NCI-H2107 treated with DMSO at 0.1 percent for 48 hours (cell line): ENCODE data around the gene CTRB2.
"Not testable (repeated sequence)": the region's sequence is repeated elsewhere in the genome, so short reads cannot be mapped to it uniquely, and the experiment has no call there.

ENCODE experiments used
- DNase-seq: peaks from one replicate; lab custom pipeline; 2025; ENCODE audit not compliant: unreplicated experiment; lab: John Stamatoyannopoulos, UW

CTRB2 gene

GRCh38 chr16:75207831-75208230, 870 bp upstream of the CTRB2 start:
- DNase-seq = no peak

GRCh38 chr16:75205961-75206748, 806 bp downstream of the CTRB2 start:
- DNase-seq = not testable (repeated sequence)

GRCh38 chr16:75205438-75205837, 1.5 kb downstream of the CTRB2 start:
- not testable (repeated sequence) for DNase-seq

- not testable (repeated sequence) for DNase-seq
Observed at GRCh38 chr16:75204905-75205304, 2.1 kb downstream of the CTRB2 start.

- DNase-seq = no peak
Observed at GRCh38 chr16:75204410-75204758, 2.6 kb downstream of the CTRB2 start.

GRCh38 chr16:75203667-75204409, 3.1 kb downstream of the CTRB2 start:
- no peak for DNase-seq

GRCh38 chr16:75203096-75203495, 3.9 kb downstream of the CTRB2 start:
- no peak for DNase-seq

GRCh38 chr16:75202069-75202590, 4.8 kb downstream of the CTRB2 start:
- no peak for DNase-seq

- no peak for DNase-seq
Observed at GRCh38 chr16:75198135-75198600, 8.8 kb downstream of the CTRB2 start.

- no peak for DNase-seq
Observed at GRCh38 chr16:75197522-75198134, 9.3 kb downstream of the CTRB2 start.

GRCh38 chr16:75196836-75197235, 10.1 kb downstream of the CTRB2 start:
- DNase-seq = no peak

GRCh38 chr16:75195811-75196790, 10.9 kb downstream of the CTRB2 start:
- no peak for DNase-seq

- DNase-seq = no peak
Observed at GRCh38 chr16:75193730-75194444, 13.1 kb downstream of the CTRB2 start.

GRCh38 chr16:75193265-75193650, 13.7 kb downstream of the CTRB2 start:
- no peak for DNase-seq

- DNase-seq = no peak
Observed at GRCh38 chr16:75192606-75193264, 14.2 kb downstream of the CTRB2 start.

- DNase-seq = no peak
Observed at GRCh38 chr16:75189638-75190245, 17.2 kb downstream of the CTRB2 start.

GRCh38 chr16:75188832-75189477, 18.0 kb downstream of the CTRB2 start:
- no peak for DNase-seq

GRCh38 chr16:75181630-75182029, 25.3 kb downstream of the CTRB2 start:
- no peak for DNase-seq
